HG02678 (cell line): ENCODE data around the gene MARCHF2.

ENCODE experiments used
- ATAC-seq: cut with Tn5 transposase; IDR thresholded peaks from one replicate; pipeline ENCODE4 v1.9.1; 2021; ENCODE audit warnings: mild to moderate bottlenecking, moderate library complexity; ENCODE audit not compliant: unreplicated experiment

MARCHF2 gene

GRCh38 chr19:8473648-8474476 lies 60.8 kb downstream of the MARCHF2 start:
- no peak for ATAC-seq

DNA sequence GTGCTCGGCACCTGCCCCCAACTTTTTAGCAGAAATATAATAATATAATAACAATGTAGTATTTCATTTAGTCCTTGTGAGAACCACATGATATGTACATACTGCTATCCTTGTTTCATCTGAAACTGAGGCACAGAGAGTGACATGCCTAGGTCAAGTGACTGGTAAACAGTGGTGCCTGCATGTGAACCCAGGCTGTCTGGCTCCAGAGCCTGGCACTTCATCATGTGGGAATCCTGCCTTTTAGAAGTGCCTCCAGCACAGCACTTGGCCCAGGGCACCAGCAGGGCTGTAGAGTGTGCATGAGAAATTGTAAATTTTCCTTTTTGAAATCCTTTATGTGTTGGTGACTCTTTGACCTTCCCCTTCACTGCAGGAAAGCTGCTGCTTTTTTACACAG lies 61.9 kb downstream of the MARCHF2 start:
- ATAC-seq = no peak

- no peak for ATAC-seq
These were observed 63.4 kb downstream of the MARCHF2 start for GRCh38 chr19:8476524-8476923.

DNA sequence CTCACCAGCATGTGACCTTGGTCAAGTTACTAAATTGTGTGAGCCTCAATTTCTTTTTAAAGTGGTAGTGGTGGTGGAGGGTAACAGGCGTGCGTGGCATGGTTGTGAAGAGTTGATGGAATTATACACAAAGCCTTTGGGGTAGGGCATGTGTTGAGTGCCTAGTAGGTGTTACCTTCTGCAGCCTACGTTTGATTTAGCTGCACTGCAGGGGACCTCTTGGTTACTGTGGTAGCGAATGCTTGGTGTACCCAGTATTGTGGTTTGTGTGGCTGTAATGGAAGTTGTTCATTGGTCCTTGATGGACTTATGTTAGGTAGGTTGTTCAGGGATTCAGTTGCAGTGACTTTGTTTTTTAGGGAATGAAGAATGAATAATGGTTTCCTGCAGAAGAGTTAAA lies 64.8 kb downstream of the MARCHF2 start:
- ATAC-seq = no peak

DNA sequence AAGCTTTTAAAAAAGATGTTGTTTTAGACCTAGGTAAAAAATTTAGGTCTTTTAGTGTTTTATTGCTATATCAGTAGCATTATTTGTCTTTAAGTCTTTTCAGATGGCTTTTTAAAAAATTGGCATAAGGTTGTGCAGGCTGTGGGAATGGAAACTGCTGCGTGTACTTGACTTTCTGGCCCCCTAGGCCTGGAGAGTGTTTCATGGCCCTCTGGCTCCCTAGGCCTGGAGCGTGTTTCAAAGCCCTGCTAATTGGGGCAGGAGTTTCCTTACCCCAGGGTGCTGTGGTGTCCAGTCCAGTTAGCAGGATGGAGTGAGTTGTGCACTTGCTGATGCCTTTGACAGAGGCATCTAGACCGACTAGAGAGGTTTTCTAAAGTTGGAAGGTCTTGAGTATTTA lies 65.5 kb downstream of the MARCHF2 start:
- ATAC-seq = no peak

GRCh38 chr19:8481201-8481600 lies 68.1 kb downstream of the MARCHF2 start:
- no peak for ATAC-seq

GRCh38 chr19:8481616-8482015 lies 68.5 kb downstream of the MARCHF2 start:
- no peak for ATAC-seq

DNA sequence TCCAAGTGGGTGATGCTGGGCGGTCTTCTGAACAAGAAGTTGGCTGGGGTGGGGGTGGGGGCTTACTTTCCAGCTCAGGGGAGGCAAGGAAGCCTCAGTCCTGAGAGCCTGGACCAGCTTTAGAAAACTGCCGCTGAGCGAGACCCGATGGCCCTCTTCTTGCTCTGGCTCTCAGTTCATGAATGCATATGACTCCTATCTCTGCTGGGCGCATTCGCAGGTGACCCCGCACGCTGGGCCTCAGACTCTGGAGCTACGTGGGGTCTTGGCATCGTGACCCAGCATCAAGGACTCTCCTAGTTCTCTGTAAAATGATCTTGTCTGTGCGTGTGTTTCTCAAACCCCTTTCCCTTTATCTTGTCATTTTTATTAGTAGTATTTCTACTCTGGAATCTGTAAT lies 69.6 kb downstream of the MARCHF2 start:
- ATAC-seq = no peak

DNA sequence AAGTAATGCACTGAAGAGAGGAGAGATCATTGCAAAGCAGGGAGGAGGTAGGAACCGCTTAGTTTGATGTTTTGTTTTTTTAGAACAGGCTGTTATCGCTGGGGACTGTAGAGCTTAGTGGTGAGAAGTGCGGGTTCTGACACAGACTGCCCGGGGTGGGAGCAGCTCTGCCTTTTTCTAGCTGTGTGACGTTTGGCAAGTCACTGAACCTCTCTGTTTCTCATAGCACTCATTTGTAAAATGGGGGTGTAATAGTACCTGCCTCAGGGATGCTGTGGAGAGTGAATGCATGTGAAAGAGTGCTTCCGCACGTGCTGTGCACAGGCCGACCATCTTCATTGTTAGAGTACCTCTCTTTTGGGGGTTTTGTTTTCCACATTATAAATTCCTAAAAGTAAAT lies 70.1 kb downstream of the MARCHF2 start:
- ATAC-seq = no peak

- ATAC-seq = no peak
These were observed 71.3 kb downstream of the MARCHF2 start for GRCh38 chr19:8484331-8484894.

GRCh38 chr19:8485561-8486371 lies 72.7 kb downstream of the MARCHF2 start:
- ATAC-seq = no peak

DNA sequence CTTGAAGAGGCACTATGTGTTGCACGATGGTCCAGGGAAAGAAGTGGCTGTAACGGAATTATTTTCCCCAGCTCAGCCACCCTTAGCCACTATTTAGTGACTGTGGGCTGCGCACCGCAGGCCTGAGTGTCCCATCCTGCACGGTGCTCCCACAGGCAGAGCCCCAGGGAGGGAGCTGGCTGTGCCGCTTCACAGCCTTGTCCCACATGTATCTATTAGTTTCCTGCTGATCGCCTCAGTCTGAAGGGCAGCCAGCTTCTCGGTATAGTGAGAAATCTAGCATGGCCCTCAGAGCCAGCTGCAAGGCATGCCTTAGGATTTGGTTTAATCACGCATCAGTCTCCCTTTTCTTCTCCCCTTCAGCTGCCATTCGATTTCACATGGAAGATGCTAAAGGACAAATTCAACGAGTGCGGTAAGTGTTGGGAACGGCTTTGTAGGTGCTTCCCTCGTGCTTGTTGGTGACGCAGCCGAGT lies 73.6 kb downstream of the MARCHF2 start:
- ATAC-seq = no peak

- no peak for ATAC-seq
These were observed 74.2 kb downstream of the MARCHF2 start for GRCh38 chr19:8487137-8487851.

- no peak for ATAC-seq
These were observed 75.3 kb downstream of the MARCHF2 start for GRCh38 chr19:8488365-8488764.
